ACHN (cell line): ENCODE measurements around the gene MYH7.
A peak's percentile ranks its signal among the peaks of the same experiment; 100 is the strongest.
"Not testable (repeated sequence)": the region's sequence is repeated elsewhere in the genome, so short reads cannot be mapped to it uniquely, and the experiment has no call there.

Source experiments
- DNase-seq: peaks from one replicate; pipeline ENCODE4 v3.0.0-alpha.2; 2015
- in situ Hi-C: cut with HindIII; loops from 2 replicates; pipeline ENCODE4 v1.10.0; 2017; ENCODE audit warnings: low sequenced_read_pairs, low pct_ligation_motif_present, low pct_unique_long_range_greater_than_20kb

The MYH7 gene

DNA sequence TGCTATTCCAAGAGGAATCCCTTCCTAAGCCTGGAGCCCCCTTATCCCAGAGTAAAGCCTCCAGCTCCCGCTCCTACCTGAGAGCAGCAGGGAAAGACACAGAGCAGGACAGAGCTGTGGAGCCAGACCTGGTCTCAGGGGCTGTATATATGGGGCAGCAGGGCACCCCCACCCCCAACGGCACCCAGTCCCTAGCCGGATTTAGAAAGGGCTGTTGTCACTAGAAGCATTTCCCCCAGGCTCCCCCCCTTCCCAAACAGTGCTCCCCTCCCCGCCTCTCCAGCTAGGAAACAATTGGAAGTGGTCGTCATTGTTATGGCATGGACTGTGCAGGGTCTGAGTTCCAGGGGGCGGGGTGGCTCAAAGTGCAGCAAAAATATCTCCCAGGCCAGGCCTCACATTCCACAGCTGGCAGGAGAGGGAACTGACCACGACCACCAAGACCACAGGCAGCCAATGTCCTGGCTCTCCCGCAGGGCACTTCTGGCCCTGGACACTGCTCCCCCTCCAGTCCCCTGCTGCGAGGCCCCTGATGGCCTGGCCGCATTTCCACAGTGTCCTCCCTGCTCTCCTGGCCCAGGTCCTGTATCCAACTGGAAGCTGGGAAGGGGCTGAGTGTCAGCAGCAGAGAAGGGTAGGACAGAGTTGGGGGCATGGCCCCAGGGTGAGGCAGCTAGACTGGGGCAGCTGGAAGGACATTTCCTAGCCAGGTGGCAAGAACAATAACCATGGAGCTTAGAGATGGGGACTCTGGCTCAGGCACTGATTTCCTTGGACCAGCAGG, at the start of gene MYH7:
TSS of gene MYH7 (minus strand) at position 118 of the 784 bp plus-strand sequence. CDS start 1,928 bp downstream, outside the sequence.
- no peak for DNase-seq
- in situ Hi-C loops = no loop called here

DNA sequence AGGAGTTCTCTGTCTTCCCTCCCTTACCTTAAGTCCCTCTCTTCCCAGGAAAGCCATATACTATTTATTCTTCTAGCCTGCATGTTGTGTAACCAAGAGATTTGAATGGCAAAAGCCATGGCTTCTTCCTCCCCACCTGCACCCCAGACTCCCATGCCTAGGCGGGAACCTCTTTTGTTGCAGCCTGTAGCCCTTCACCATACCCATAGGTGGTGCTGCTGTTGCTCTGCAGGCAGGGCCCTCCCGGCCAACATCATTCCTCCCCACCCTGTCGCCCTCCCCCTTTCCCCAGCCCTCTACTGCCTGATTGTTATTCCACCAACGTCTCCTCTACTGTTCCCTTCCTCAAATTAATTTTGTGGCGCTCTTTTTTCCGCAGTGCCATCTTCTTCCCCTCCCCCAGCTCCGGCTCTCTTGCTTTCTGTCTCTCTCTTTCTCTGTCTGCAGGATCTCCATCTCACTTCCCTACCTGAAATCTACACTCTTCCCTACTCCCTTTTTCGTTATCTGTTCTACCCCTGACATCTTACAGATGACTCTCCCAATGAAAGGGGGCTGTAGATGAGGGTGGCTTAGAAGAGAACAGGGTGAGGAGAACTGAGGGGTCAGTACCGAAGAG, 47.9 kb upstream of the MYH7 start:
- in situ Hi-C loops = no loop called here
- DNase-seq = peak; percentile 24

DNA sequence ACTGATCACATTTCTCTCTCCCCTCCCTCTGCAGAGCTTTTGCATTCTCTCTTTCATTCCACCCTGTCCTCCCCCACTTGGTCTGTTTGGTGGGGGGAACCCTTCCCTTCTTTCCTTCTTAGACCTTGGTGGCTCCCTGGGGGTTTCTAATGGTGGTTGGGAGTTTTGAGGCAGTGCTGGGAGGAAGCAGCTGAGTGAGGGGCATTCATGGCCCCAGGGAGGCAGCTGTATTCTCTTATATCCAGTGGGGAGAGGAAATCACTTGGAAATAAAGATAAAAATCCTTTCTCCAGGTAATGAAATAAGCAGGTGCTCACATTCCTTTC, 47.3 kb upstream of the MYH7 start:
- DNase-seq = no peak
- in situ Hi-C loops = no loop called here

DNA sequence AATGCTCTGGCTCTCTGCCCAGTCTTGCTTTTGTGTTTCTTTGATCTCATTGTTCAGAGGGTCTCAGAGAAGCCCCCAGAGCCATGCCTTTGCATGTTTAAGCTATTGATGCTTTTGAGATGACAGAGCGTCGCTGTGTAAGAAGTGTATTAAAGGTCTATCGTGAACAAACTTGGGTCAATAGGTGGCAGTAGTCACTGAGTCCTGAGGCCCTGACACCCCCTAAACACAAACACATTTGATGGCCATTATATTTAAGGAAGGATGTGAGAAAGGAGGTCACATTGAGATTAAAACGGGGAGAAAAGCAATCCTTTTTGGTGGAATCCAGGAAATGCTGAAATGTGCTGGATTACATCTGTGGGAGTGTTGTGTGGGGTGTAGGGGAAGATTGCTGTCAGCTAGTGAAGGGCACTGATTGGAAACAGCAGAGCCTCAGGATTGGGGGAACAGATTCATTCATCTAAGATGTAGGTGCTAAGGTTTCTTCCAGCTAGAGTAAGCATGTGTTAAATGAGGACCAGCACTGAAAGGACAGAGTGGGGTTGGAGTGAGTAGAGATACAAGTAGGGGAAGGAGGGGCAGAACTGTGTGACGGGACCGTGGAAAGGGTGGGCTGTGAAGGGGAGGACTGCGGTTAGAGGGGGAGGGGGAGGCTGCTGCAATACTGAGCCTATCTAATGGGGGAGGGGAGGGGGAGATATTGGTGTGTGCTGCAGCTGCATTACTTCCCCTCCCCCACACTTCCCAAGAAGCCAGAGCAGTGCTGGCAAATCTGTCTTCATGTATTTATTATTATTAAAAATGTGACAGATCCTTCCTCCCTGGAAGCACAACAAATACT, 46.7 kb upstream of the MYH7 start:
- in situ Hi-C loops = no loop called here
- no peak for DNase-seq

DNA sequence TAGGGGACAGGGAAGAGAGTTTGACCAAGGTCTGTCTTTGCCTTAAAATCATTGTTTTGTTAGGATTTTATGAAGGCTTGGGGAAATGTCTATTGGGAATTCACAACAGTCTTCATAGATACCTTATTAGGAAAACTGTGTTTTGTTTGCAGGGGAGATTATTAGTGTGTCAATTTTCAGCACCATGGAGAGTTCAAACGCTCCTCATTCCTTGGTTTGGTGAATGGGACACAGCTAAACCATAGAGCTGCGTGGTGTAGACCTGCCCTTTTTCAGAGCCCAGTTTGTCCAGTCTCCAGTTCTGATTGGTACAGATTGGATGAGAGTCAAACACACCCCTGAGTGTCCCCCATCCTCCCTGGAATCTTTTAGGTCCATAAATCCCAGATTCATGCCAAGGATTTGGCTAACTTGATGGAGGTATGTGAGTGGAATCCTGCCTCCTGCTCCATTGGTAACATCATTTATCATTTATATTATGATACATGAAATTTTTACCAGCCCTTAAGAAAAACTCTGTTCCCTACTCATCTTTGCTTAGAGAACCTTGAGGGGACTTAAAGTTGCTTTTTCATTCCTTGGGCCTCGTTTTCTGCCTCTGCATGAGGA, 46.0 kb upstream of the MYH7 start:
- in situ Hi-C loops = no loop called here
- peak; percentile 36 for DNase-seq

DNA sequence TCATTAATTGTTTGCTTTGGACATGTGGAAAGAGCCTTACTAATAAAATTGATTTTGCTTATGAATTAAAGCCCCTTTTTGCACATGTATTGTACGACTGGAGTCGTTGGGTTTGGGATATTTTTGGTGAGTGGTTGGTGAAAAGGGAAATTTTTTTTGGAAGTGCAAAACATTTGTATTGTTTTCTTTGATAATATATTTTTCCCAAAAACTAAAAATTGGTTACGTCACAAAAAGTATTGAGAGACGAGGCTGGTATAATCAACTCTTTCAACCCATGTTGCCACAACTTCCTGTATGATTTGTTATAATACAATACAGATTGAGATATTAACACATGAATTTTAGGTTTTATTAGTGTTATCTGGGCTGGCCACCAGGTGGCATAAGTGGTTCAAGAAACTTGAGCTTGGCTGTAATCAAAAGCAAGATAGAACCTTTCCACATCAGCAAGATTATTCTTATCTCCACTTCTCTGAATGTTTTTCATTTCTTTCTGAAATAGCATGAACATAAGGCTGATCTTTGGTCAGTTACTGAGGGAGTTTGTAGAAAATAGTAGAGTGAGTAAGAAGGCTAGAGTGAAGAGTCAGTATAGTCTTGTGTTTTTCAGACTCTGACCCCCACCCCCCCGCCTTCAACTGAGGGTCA, 42.8 kb upstream of the MYH7 start:
- DNase-seq = peak; percentile 61
- in situ Hi-C loops = no loop called here

DNA sequence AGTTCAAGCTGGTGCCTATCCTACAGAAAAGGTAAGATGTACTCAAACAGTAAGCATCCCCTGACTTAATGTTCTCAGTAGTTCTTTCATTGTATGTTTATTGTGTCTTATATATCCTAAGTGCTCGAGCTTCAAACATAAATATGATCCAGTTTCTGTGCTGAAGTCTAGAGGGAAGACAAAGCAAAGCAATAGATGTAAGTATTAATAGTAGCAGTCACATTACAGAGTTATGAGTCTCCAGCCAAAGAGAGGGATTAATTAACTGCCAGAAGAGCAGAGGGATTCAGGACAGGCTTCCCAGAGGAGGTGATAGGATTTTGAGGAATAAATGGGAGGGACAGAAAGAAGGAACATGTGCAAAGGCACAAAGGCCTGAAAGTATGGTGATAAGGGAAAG, 35.5 kb upstream of the MYH7 start:
- DNase-seq = no peak
- in situ Hi-C loops = no loop called here

DNA sequence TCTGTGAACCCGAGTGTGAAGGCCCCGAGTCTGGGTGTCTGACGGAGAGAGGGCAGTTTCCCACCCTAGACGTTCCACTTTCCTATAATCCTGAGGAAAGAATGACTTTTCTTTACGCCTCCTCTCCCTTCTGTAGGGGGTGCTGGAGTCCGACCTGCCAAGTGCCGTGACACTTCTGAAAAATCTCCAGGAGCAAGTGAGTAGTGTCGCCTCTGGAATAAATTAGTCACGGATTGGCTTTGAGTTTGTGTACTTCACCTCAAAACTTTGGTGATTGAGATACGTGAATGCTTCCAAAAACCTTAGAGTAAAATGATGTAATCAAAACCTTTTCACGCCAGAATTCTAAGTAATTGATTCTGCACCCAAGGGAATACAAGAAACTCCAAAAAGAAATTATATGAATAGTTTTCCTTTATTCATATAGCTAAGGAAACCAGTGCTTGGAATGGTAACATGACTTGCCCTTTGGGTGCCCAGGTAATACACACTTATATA, 34.5 kb upstream of the MYH7 start:
- in situ Hi-C loops = no loop called here
- no peak for DNase-seq

DNA sequence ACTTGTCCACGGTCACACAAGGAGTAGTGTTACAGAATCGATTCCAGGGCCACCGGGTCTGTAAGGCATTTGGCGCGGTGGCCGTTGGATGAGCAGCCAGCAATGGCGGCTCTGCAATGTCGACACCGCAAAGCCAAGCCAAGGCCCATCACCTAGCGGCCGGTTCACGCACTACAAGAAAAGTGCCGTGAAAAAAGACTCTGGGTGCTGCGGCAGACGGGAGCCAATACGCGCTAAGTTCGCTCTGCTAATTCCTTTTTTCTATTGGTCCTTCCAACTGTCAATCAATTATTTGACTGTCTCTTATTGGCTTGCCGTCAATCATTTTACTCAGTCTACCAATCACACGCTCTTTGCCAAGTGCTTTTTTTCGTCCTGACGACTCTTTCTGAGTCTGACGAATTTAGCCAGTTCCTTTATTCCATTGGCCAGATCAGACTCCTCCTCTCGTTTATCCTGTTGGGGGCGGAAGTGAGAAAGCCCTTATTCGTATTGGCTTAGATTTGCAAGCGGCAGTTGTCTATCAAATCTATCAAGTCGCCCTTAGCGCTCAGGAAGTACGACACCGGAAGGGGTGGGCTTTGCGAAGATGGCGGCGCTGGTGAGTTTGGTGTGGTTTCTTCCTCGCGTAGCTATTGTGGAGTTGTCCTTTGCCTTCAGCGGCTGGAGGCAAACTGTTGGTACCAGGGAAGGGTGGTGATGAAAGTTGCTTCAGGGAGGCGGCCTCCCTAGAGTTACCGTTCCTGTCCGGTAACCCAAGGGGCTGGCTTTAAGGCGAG, 33.9 kb upstream of the MYH7 start, which contains the start of gene NGDN:
TSS of gene NGDN (plus strand) at position 577 of the 779 bp plus-strand sequence. CDS start at position 590, 13 bp downstream.
- peak; percentile 99 for DNase-seq
- in situ Hi-C loops = no loop called here

DNA sequence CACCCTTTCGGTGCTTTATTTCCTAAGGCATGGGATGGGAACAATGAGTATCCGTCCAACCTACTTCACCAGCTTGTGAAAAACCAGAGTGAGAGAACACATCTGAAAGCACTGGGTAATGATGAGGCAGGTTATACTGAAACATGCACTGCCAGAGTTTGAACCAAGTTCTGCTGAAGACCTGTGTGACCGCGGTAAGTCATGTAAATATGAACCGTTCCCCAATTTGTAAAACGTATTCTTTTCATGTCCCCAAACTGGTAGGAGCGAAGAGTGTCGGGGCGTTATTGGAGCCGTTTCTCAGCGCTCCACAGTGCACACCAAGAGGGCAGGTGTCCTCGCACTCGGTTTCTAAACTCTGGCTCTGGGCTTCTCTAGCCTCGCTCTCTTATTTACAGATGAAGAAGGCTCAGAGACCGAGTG, 33.3 kb upstream of the MYH7 start:
- in situ Hi-C loops = no loop called here
- no peak for DNase-seq

DNA sequence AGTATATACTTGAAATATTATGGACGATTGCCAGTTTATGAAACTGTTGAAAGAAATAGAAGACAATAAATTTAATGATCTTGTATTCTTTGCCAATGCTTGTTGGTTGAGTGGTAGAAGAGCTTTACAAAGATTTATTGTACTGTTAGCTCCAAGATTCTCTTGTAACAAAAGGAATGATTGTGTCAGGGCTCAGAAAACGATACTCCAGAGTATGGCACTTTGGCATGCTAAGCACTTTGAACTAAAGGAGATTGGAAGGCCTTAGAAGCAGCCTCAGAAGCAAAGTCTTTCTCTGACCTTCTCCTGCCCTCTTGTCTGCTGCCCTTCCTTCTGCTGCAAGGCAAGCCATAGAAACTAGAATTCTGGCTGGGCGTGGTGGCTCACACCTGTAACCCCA, 29.8 kb upstream of the MYH7 start:
- in situ Hi-C loops = no loop called here

DNA sequence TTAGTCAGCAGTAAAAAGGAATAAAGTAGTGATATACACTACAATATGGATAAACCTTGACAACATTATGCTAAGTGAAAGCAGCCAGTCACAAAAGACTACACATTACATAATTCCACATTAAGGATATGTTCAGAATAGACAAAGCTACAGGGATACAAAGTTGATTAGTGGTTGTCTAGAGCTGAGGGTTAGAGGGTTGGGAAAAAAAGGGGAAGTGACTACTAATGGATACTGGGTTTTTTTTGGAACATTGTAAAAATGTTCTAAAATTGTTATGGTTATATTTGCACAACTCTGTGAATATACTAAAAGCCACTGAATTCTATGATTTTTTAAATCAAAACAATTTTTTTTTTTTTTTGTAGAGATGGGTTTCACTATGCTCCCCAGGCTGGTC, 29.2 kb upstream of the MYH7 start:
- in situ Hi-C loops = no loop called here
- no peak for DNase-seq

More for the DNA sequence above, 29.8 kb upstream of the MYH7 start:
- DNase-seq = no peak

DNA sequence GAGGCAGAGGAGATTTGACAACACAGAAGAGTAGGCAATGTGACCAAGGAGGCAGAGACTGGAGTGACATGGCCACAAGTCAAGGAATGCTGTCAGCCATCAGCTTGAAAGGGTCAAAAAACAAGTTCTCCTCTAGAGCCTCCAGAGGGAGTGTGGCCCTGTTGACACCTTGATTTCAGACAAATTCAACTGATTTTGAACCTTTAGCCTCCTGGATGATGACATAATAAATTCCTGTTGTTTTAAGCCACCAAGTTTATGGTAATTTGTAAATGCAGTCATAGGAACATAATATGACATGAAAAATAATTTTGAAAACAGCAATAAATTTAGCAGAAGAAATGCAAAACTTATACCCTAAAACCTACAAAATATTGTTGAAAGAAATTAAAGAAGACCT, 25.5 kb upstream of the MYH7 start:
- in situ Hi-C loops = no loop called here
- DNase-seq = no peak

DNA sequence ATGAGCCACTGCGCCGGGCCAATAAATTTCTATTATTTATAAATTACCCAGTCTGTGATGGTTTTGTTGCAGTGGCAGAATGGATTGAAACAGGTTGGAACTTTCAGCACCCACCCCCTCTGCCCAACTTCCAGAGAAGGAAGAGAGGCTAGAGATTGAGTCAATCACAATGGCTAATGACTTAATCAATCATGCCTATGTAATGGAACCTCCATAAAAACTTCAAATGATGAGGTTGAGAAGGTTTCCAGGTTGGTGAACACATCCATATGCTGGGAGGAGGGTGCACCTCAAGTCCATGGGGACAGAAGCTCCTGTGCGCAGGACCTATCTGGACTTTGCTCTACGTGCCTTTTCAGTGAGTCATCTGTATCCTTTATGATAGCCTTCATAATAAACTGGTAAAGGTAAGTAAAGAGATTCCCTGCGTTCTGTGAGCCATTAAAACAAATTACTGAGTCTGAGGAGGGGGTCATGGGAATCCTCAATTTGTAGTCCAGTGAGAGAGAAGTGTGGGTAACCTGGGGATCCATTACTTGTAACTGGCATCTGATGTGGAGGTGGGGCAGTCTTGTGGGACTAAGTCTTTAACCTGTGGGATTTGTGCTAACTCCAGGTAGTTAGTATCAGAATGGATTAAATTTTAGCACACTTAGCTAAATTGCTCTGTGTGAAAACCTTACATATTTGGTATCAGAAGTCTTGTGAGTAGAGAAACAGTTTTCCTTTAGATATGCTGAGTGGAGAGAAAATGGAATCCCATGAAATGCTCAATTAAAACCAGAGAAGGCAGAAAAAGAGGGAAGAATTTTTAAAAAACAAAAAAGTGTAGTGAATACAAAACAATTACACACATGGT, 22.4 kb upstream of the MYH7 start:
- no peak for DNase-seq

DNA sequence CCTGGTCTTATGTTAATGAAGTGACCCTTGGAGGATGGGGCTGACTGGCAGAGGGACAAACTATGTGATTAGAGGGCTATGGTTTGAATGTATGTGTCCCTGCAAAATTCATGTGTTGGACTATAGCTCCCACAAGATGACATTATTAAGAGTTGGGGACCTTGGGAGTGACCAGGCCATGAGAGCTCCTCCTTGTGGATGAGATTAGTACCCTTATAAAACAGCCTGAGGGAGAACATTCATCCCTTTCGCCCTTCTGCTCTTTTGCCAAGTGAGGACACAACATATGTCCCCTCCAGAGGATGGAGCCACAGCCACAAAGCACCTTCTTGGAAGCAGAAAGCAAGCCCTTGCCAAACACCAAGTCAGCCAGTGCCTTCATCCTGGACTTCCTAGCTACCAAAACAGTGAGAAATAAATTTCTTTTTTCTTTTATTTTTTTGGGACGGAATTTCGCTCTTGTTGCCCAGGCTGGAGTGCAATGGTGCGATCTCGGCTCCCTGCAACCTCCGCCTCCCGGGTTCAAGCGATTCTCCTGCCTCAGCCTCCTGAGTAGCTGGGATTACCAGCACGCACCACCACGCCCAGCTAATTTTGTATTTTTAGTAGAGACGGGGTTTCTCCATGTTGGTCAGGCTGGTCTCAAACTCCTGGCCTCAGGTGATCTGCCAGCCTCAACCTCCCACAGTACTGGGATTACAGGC, 21.6 kb upstream of the MYH7 start:
- DNase-seq, in situ Hi-C loops: not testable (repeated sequence)

More for the DNA sequence above, 22.4 kb upstream of the MYH7 start:
- in situ Hi-C loops = no loop called here

DNA sequence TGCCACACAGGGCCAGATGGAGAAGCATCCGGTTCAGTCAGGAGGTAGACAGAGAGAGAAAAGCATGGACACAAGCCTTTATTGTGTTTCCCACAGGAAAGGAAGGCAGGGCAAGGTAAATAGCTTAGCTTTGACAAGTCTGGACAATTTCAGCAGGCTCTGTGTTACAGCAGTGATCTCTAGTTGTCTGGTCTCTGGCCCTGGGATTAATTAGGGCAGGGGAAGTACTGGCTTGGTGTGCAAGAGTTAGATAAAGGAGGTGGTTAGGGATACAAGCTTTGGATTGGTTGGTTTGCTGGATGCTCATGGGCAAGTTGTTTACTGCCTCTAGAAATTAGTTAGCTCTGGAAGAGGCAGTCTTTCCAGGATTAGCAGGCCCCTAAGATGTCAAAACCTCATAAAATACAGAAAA, 19.0 kb upstream of the MYH7 start:
- no peak for DNase-seq
- in situ Hi-C loops = no loop called here
